Measurements from ENCODE around the gene P2RY12.
A peak's percentile ranks its signal among the peaks of the same experiment; 100 is the strongest.

P2RY12 gene

GRCh38 chr3:151356794-151357462 is 27.6 kb downstream of the P2RY12 start:
- Histone ChIP-seq H3K9me3 (no peaks in the 10 kb centered on the region), H3K4me1 (peaks cover 8% of the 10 kb centered on the region), H3K36me3 (peaks cover 5% of the 10 kb centered on the region), H4K20me1 (no peaks in the 10 kb centered on the region), H3K9ac (no peak overlapping the region), H3K4me2 (no peak overlapping the region), H3K4me3 (no peak overlapping the region), H3K27me3 (no peaks in the 10 kb centered on the region), H3K27ac (no peak overlapping the region)
- TF ChIP-seq Cebpa-rat (IDR thresholded peaks at IDR 0.05) = no peak

DNA sequence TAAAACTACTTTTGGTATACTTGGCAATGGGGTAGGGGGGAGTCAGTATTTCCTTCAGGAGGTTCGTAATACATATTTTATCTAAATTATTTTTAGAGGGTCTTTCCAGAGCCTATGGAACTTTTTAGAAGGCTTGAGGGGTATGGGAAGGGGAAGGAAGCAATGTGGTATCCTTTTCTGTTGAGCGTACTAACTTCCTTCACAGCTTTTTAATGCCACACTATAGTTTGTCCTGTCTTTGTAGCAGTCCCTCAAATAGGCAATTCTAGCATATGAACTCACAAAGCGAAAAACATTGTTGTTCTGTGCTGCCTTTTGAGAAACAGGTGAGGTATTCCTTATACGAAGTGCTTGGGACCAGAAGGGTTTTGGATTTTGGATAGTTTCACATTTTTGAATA is 32.9 kb downstream of the P2RY12 start:
- Histone ChIP-seq H4K20me1 (no peaks in the 10 kb centered on the region), H3K4me3 (no peak overlapping the region), H3K4me2 (peak overlapping the region; percentile 52), H3K4me1 (peaks cover 17% of the 10 kb centered on the region), H3K36me3 (peaks cover 5% of the 10 kb centered on the region), H3K9me3 (no peaks in the 10 kb centered on the region), H3K9ac (no peak overlapping the region), H3K27ac (peak overlapping the region; percentile 33; the same call in 1 of the 2 replicates), H3K27me3 (no peaks in the 10 kb centered on the region)
- no peak for TF ChIP-seq Cebpa-rat (IDR thresholded peaks at IDR 0.05)

- no peak for TF ChIP-seq Cebpa-rat (IDR thresholded peaks at IDR 0.05)
- no peak overlapping the region for H3K4me3 ChIP-seq
- peaks cover 5% of the 10 kb centered on the region for H3K36me3 ChIP-seq
- no peak overlapping the region for H3K9ac ChIP-seq
- H3K27ac ChIP-seq = peak overlapping the region; percentile 33; the same call in 1 of the 2 replicates
- H3K9me3 ChIP-seq = no peaks in the 10 kb centered on the region
- no peaks in the 10 kb centered on the region for H4K20me1 ChIP-seq
- no peaks in the 10 kb centered on the region for H3K27me3 ChIP-seq
- H3K4me1 ChIP-seq = peaks cover 17% of the 10 kb centered on the region
- peak overlapping the region; percentile 52 for H3K4me2 ChIP-seq
Observed at GRCh38 chr3:151351219-151351618, 33.3 kb downstream of the P2RY12 start.

- H3K9me3 ChIP-seq = no peaks in the 10 kb centered on the region
- H3K27me3 ChIP-seq = no peaks in the 10 kb centered on the region
- H3K27ac ChIP-seq = no peak overlapping the region
- H3K4me3 ChIP-seq = no peak overlapping the region
- TF ChIP-seq Cebpa-rat (IDR thresholded peaks at IDR 0.05) = no peak
- H3K36me3 ChIP-seq = no peaks in the 10 kb centered on the region
- no peak overlapping the region for H3K4me2 ChIP-seq
- no peak overlapping the region for H3K9ac ChIP-seq
- H3K4me1 ChIP-seq = peaks cover 17% of the 10 kb centered on the region
- H4K20me1 ChIP-seq = no peaks in the 10 kb centered on the region
Observed at GRCh38 chr3:151350656-151351055, 33.9 kb downstream of the P2RY12 start.

DNA sequence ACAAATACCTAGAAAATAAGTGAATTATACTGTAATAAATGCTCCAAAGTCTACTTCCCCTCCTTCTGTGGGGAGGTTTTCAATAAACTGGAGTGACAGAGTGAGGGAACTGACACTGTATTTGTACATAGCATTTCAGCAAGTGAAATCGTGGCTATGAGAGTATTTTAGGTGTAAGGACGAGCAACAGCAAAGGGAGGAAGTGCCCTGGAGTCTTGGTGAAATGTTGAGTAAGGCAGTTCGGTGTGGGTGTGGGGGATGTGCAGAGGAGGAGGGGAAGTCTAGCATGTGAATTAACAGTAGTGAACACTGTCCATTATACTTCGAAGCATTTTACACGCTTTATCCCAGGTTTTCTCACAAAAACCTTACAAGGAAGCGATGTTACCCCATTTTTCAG is 37.1 kb downstream of the P2RY12 start:
- no peak overlapping the region for H3K4me3 ChIP-seq
- no peaks in the 10 kb centered on the region for H3K9me3 ChIP-seq
- TF ChIP-seq Cebpa-rat (IDR thresholded peaks at IDR 0.05) = no peak
- H4K20me1 ChIP-seq = no peaks in the 10 kb centered on the region
- H3K27me3 ChIP-seq = no peaks in the 10 kb centered on the region
- H3K4me2 ChIP-seq = no peak overlapping the region
- no peak overlapping the region for H3K9ac ChIP-seq
- H3K4me1 ChIP-seq = peaks cover 15% of the 10 kb centered on the region
- no peaks in the 10 kb centered on the region for H3K36me3 ChIP-seq
- no peak overlapping the region for H3K27ac ChIP-seq

- peaks cover 3% of the 10 kb centered on the region for H3K4me1 ChIP-seq
- H3K4me2 ChIP-seq = no peak overlapping the region
Observed at GRCh38 chr3:151346292-151346691, 38.3 kb downstream of the P2RY12 start.

DNA sequence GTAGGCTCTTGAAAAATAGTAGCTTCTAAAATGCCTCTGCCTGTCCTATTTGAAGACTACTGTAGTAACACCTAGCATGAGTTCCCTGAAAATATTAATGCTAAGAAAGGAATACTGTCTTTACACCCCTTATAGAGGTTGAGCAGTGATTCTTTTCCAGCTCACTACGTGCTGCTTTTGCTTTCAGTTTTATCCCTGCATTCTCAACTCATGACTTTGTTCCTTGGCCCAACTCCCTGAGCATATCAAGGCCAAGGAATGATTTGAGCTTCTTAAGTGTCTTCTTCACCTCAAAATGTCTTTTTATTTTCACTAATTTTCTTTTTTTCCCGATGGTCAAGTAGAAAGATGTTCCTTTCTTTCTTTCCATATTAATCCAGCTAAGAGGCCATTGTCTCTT is 38.7 kb downstream of the P2RY12 start:
- no peak for TF ChIP-seq Cebpa-rat (IDR thresholded peaks at IDR 0.05)
- Histone ChIP-seq H4K20me1 (no peaks in the 10 kb centered on the region), H3K9me3 (no peaks in the 10 kb centered on the region), H3K9ac (no peak overlapping the region), H3K4me2 (no peak overlapping the region), H3K4me1 (no peaks in the 10 kb centered on the region), H3K27ac (no peak overlapping the region), H3K4me3 (no peak overlapping the region), H3K36me3 (no peaks in the 10 kb centered on the region), H3K27me3 (no peaks in the 10 kb centered on the region)

More at GRCh38 chr3:151346292-151346691, 38.3 kb downstream of the P2RY12 start:
- H3K27ac ChIP-seq = no peak overlapping the region
- no peaks in the 10 kb centered on the region for H3K9me3 ChIP-seq
- H4K20me1 ChIP-seq = no peaks in the 10 kb centered on the region
- no peaks in the 10 kb centered on the region for H3K27me3 ChIP-seq
- TF ChIP-seq Cebpa-rat (IDR thresholded peaks at IDR 0.05) = no peak
- no peaks in the 10 kb centered on the region for H3K36me3 ChIP-seq
- H3K9ac ChIP-seq = no peak overlapping the region
- no peak overlapping the region for H3K4me3 ChIP-seq

GRCh38 chr3:151331696-151332095 is 52.9 kb downstream of the P2RY12 start:
- Histone ChIP-seq H3K27me3 (no peaks in the 10 kb centered on the region), H3K4me2 (no peak overlapping the region), H3K27ac (no peak overlapping the region), H3K4me3 (no peak overlapping the region), H4K20me1 (no peaks in the 10 kb centered on the region), H3K4me1 (no peaks in the 10 kb centered on the region), H3K9me3 (no peaks in the 10 kb centered on the region), H3K9ac (no peak overlapping the region), H3K36me3 (no peaks in the 10 kb centered on the region)
- TF ChIP-seq Cebpa-rat (IDR thresholded peaks at IDR 0.05) = no peak

- Histone ChIP-seq H3K4me3 (no peak overlapping the region), H3K4me2 (no peak overlapping the region), H3K9me3 (no peaks in the 10 kb centered on the region), H3K27me3 (no peaks in the 10 kb centered on the region), H3K27ac (no peak overlapping the region), H3K4me1 (no peaks in the 10 kb centered on the region), H4K20me1 (no peaks in the 10 kb centered on the region), H3K9ac (no peak overlapping the region), H3K36me3 (no peaks in the 10 kb centered on the region)
- no peak for TF ChIP-seq Cebpa-rat (IDR thresholded peaks at IDR 0.05)
Observed at GRCh38 chr3:151330899-151331298, 53.7 kb downstream of the P2RY12 start.

DNA sequence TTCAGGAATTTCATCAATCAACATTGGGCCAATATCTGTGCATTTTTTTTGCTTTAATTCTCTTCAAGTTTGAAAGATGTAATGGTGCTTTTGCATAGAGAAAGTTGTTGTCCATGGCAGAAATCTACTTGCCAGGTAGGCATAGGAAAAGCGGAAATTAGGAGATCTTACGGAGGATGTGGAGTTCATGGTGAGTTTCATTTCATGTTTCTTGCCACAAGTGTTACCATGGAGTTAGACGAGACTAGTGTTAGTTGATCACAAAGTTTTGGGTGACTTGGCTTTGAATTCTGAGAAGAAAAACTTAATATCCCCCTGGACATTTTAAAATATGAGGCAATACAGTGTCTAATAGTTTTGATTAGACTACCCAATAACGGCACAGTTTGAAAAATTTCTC is 54.2 kb downstream of the P2RY12 start:
- no peak overlapping the region for H3K4me3 ChIP-seq
- H3K4me2 ChIP-seq = no peak overlapping the region
- no peaks in the 10 kb centered on the region for H3K4me1 ChIP-seq
- no peak overlapping the region for H3K9ac ChIP-seq
- no peaks in the 10 kb centered on the region for H3K36me3 ChIP-seq
- H3K9me3 ChIP-seq = no peaks in the 10 kb centered on the region
- H4K20me1 ChIP-seq = no peaks in the 10 kb centered on the region
- H3K27me3 ChIP-seq = no peaks in the 10 kb centered on the region
- TF ChIP-seq Cebpa-rat (IDR thresholded peaks at IDR 0.05) = no peak
- no peak overlapping the region for H3K27ac ChIP-seq

- Histone ChIP-seq H3K36me3 (no peaks in the 10 kb centered on the region), H3K27ac (no peak within 1 kb of the TSS), H3K4me2 (no peak within 1 kb of the TSS), H4K20me1 (no peaks in the 10 kb centered on the region), H3K9me3 (no peaks in the 10 kb centered on the region), H3K27me3 (no peaks in the 10 kb centered on the region), H3K4me1 (no peaks in the 10 kb centered on the region), H3K4me3 (no peak within 1 kb of the TSS), H3K9ac (no peak within 1 kb of the TSS)
- no peak for TF ChIP-seq Cebpa-rat (IDR thresholded peaks at IDR 0.05)
Observed at GRCh38 chr3:151329363-151329762, 55.2 kb downstream of the P2RY12 start, which contains the start of gene P2RY13. TSS of gene P2RY13 (minus strand) at chr3:151329549. CDS start at chr3:151329528, 21 bp downstream.
